H9 (cell line): ENCODE results near the gene RILPL1. TPM values are rescaled to one million over a fixed set of nuclear protein-coding genes. Genes with fewer than 3 reads are reported as not detected.
"Not testable (repeated sequence)": the region's sequence is repeated elsewhere in the genome, so short reads cannot be mapped to it uniquely, and the experiment has no call there.

Source experiments
- DNase-seq: peaks from one replicate; pipeline ENCODE4 v3.0.0-alpha.2; 2017
- H2AFZ ChIP-seq: one replicate; pipeline ENCODE4 v1.6.1; 2013; ENCODE audit warnings: mild to moderate bottlenecking, low read length, control low read depth, moderate library complexity
- H2AK5ac ChIP-seq: 2 replicates; pipeline ENCODE4 v1.6.1; 2013; ENCODE audit warnings: low read length, control low read depth, mixed read lengths; ENCODE audit not compliant: insufficient read length
- H2BK120ac ChIP-seq: one replicate; pipeline ENCODE4 v1.6.1; 2013; ENCODE audit warnings: low read depth, mild to moderate bottlenecking, low read length, control low read depth, inconsistent platforms; ENCODE audit not compliant: poor library complexity, severe bottlenecking
- H2BK12ac ChIP-seq: 2 replicates; pipeline ENCODE4 v1.6.1; 2013; ENCODE audit warnings: low read length, control low read depth, mixed read lengths, low read depth; ENCODE audit not compliant: insufficient read length
- H2BK15ac ChIP-seq: 2 replicates; pipeline ENCODE4 v1.6.1; 2013; ENCODE audit warnings: low read depth, low read length, control low read depth
- H2BK20ac ChIP-seq: one replicate; pipeline ENCODE4 v1.6.1; 2013; ENCODE audit warnings: low read depth, mild to moderate bottlenecking, low read length, control low read depth, inconsistent platforms; ENCODE audit not compliant: poor library complexity, severe bottlenecking
- H2BK5ac ChIP-seq: 2 replicates; pipeline ENCODE4 v1.6.1; 2013; ENCODE audit warnings: low read length, control low read depth, mixed read lengths; ENCODE audit not compliant: insufficient read length
- H3K14ac ChIP-seq: 2 replicates; pipeline ENCODE4 v1.6.1; 2013; ENCODE audit warnings: low read length, control low read depth; ENCODE audit not compliant: insufficient read depth
- H3K18ac ChIP-seq: 2 replicates; pipeline ENCODE4 v1.6.1; 2013; ENCODE audit warnings: low read depth, mild to moderate bottlenecking, mixed read lengths, low read length, control low read depth; ENCODE audit not compliant: insufficient read length
- H3K23ac ChIP-seq: 2 replicates; pipeline ENCODE4 v1.6.1; 2013; ENCODE audit warnings: low read length, control low read depth, mixed read lengths, low read depth; ENCODE audit not compliant: insufficient read length
- H3K23me2 ChIP-seq: 2 replicates; pipeline ENCODE4 v1.6.1; 2013; ENCODE audit warnings: low read depth, mild to moderate bottlenecking, mixed read lengths, low read length, control low read depth; ENCODE audit not compliant: insufficient read length, poor library complexity, severe bottlenecking
- H3K27ac ChIP-seq: 2 replicates; pipeline ENCODE4 v1.5.1; 2013; ENCODE audit warnings: low read length, control low read depth, mixed read lengths, low read depth; ENCODE audit not compliant: insufficient read length
- H3K27me3 ChIP-seq: 2 replicates; pipeline ENCODE4 v1.6.1; 2013; ENCODE audit warnings: low read length, control low read depth, inconsistent platforms; ENCODE audit not compliant: insufficient read depth
- H3K4ac ChIP-seq: 2 replicates; pipeline ENCODE4 v1.6.1; 2013; ENCODE audit warnings: low read depth, mild to moderate bottlenecking, control low read depth, inconsistent platforms, low read length, moderate library complexity
- H3K4me1 ChIP-seq: 2 replicates; pipeline ENCODE4 v1.6.1; 2013; ENCODE audit warnings: low read length, control low read depth, inconsistent platforms; ENCODE audit not compliant: insufficient read depth
- H3K4me2 ChIP-seq: 2 replicates; pipeline ENCODE4 v1.6.1; 2013; ENCODE audit warnings: low read length, control low read depth, mixed read lengths; ENCODE audit not compliant: insufficient read length, insufficient read depth
- H3K56ac ChIP-seq: 2 replicates; pipeline ENCODE4 v1.6.1; 2013; ENCODE audit warnings: low read depth, mild to moderate bottlenecking, mixed read lengths, low read length, control low read depth; ENCODE audit not compliant: insufficient read length
- H3K79me1 ChIP-seq: 2 replicates; pipeline ENCODE4 v1.6.1; 2013; ENCODE audit warnings: low read depth, mild to moderate bottlenecking, moderate library complexity, low read length, control low read depth, inconsistent platforms; ENCODE audit not compliant: insufficient read depth, poor library complexity, severe bottlenecking
- H3K79me2 ChIP-seq: 2 replicates; pipeline ENCODE4 v1.6.1; 2013; ENCODE audit warnings: low read length, control low read depth, inconsistent platforms; ENCODE audit not compliant: insufficient read depth
- H3K9ac ChIP-seq: 2 replicates; pipeline ENCODE4 v1.6.1; 2013; ENCODE audit warnings: low read length, control low read depth, mixed read lengths; ENCODE audit not compliant: insufficient read length; ENCODE audit errors: extremely low read depth
- H3K9me3 ChIP-seq: one replicate; pipeline ENCODE4 v1.6.1; 2013; ENCODE audit warnings: low read depth, low read length, inconsistent platforms; ENCODE audit not compliant: control insufficient read depth
- H3T11ph ChIP-seq: one replicate; pipeline ENCODE4 v1.6.1; 2013; ENCODE audit warnings: mild to moderate bottlenecking, low read length, control low read depth, inconsistent platforms
- H4K20me1 ChIP-seq: one replicate; pipeline ENCODE4 v1.6.1; 2013; ENCODE audit not compliant: control insufficient read depth, insufficient read length, insufficient read depth
- H4K5ac ChIP-seq: 2 replicates; pipeline ENCODE4 v1.6.1; 2013; ENCODE audit warnings: low read depth, mild to moderate bottlenecking, mixed read lengths, low read length, control low read depth; ENCODE audit not compliant: insufficient read length
- H4K8ac ChIP-seq: replicated peaks from 2 replicates; pipeline ENCODE4 v1.6.1; 2013; ENCODE audit warnings: low read length, control low read depth, mixed read lengths, low read depth; ENCODE audit not compliant: insufficient read length
- H4K91ac ChIP-seq: 2 replicates; pipeline ENCODE4 v1.6.1; 2013; ENCODE audit warnings: low read depth, mild to moderate bottlenecking, moderate library complexity, mixed read lengths, low read length, control low read depth; ENCODE audit not compliant: insufficient read length
- H3K27ac Mint-ChIP-seq, 3 experiments: 2 replicates in 2 of 3; 3 replicates in 1 of 3; pipeline ENCODE4 v1.8.0; 2020 to 2021; ENCODE audit warnings: mixed read lengths in 3 of 3, mild to moderate bottlenecking in 1 of 3, moderate library complexity in 1 of 3
- H3K27me3 Mint-ChIP-seq: 2 replicates; pipeline ENCODE4 v1.8.0; 2021; ENCODE audit warnings: low read depth, mild to moderate bottlenecking, moderate library complexity, mixed read lengths
- H3K36me3 Mint-ChIP-seq, 3 experiments: 2 replicates in 2 of 3; 3 replicates in 1 of 3; pipeline ENCODE4 v1.8.0; 2020 to 2021; ENCODE audit warnings: low read depth in 3 of 3, mixed read lengths in 3 of 3; ENCODE audit not compliant: insufficient read depth in 1 of 3
- H3K4me1 Mint-ChIP-seq, 2 experiments: 2 replicates each; pipeline ENCODE4 v1.8.0; 2020; ENCODE audit warnings: mixed read lengths in 2 of 2
- H3K4me3 Mint-ChIP-seq, 2 experiments: 2 replicates in 1 of 2; 3 replicates in 1 of 2; pipeline ENCODE4 v1.8.0; 2020 to 2021; ENCODE audit warnings: mild to moderate bottlenecking in 2 of 2, mixed read lengths in 2 of 2, moderate library complexity in 1 of 2
- H3K9me3 Mint-ChIP-seq, 2 experiments: 2 replicates in 1 of 2; 3 replicates in 1 of 2; pipeline ENCODE4 v1.8.0; 2020; ENCODE audit warnings: mild to moderate bottlenecking in 2 of 2, mixed read lengths in 2 of 2, moderate library complexity in 1 of 2
- WGBS: extraction: QIAGEN DNeasy Blood & Tissue Kit; methylation state at CpG from one replicate; pipeline ENCODE4 v1.1.7; 2013; ENCODE audit warnings: missing lambda C conversion rate, low lambda C conversion rate, mixed read lengths; ENCODE audit not compliant: insufficient read length; ENCODE audit errors: extremely low coverage; 5-methylcytosine and 5-hydroxymethylcytosine counted together
- total RNA-seq: library from RNA; stranded (reverse); gene quantifications from 2 replicates; pipeline ENCODE4 v1.2.1, GENCODE V29; 2021

The RILPL1 gene
- total RNA-seq, 1 experiment from 2014 or later = 8.1 TPM

DNA sequence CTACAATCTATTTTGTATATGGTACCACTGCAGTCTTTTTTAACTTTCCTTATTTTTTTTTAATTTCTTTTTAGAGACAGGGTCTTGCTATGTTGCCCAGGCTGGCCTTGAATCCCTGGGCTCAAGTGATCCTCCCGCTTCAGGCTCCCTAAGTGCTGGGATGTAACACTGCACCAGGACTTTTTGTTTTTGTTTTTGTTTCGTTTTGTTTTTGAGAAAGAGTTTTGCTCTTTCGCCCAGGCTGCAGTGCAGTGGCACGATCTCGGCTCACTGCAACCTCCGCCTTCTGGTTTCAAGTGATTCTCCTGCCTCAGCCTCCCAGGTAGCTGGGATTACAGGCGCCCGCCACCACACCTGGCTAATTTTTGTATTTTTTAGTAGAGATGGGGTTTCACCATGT, 104.4 kb downstream of the RILPL1 start:
- H3K56ac ChIP-seq, H3K18ac ChIP-seq, H3K14ac ChIP-seq, H3K23ac ChIP-seq, H3K23me2 ChIP-seq, H3K4me1 ChIP-seq, H3K27ac ChIP-seq, H2BK5ac ChIP-seq, H3K27me3 Mint-ChIP-seq, H2AK5ac ChIP-seq, H3K4me3 Mint-ChIP-seq, DNase-seq, H3T11ph ChIP-seq, H3K4me2 ChIP-seq, H3K27ac Mint-ChIP-seq, H3K79me1 ChIP-seq, H2BK20ac ChIP-seq, H3K79me2 ChIP-seq, H4K91ac ChIP-seq, H3K9ac ChIP-seq, H3K9me3 ChIP-seq, H3K4ac ChIP-seq, H3K36me3 Mint-ChIP-seq, H4K20me1 ChIP-seq, H2BK15ac ChIP-seq, H3K4me1 Mint-ChIP-seq, H3K27me3 ChIP-seq, H4K5ac ChIP-seq, H3K9me3 Mint-ChIP-seq, H2BK12ac ChIP-seq, H2AFZ ChIP-seq, H2BK120ac ChIP-seq, H4K8ac ChIP-seq: not testable (repeated sequence)
- WGBS = no CpG with 5 or more reads among the region's 8 CpGs
